GM12878 (cell line): Measurements from ENCODE around the gene MLXIP. TPM values are rescaled to one million over a fixed set of nuclear protein-coding genes. Genes with fewer than 3 reads are reported as not detected.

Source experiments
- ATAC-seq: fragments of 200-7000 bp; cut with Tn5 transposase; 3 replicates; pipeline ENCODE4 v1.9.1; 2020; ENCODE audit warnings: mild to moderate bottlenecking, moderate library complexity
- BruUV-seq: library from RNA; stranded (reverse); fragments of 400-500 nt; replicated peaks from 2 replicates; lab custom pipeline; 2021; lab: Mats Ljungman, UMichigan
- CTCF ChIA-PET: fragments of 300-600 bp; sonication (Branson Sonifier 250); formaldehyde crosslinking; extraction: SDS; loops from one replicate; lab custom pipeline; 2021; ENCODE audit warnings: inconsistent platforms; lab: Yijun Ruan, JAX
- POLR2A ChIA-PET: fragments of 350-600 bp; formaldehyde crosslinking; extraction: SDS; loops from one replicate; lab custom pipeline; 2021; ENCODE audit warnings: inconsistent platforms; lab: Charles Lee
- RAD21 ChIA-PET: fragments of 300-600 bp; sonication (Branson Sonifier 250); formaldehyde crosslinking; loops from one replicate; lab custom pipeline; 2023; ENCODE audit warnings: antibody characterized with exemption; ENCODE audit not compliant: unreplicated experiment; lab: Charles Lee
- SMC1A ChIA-PET: fragments of 300-600 bp; sonication (Branson Sonifier 250); formaldehyde crosslinking; loops from one replicate; lab custom pipeline; 2023; ENCODE audit not compliant: unreplicated experiment, uncharacterized antibody; lab: Charles Lee
- DNase-seq: peaks from one replicate; pipeline ENCODE4 v3.0.0-alpha.2; 2011; ENCODE audit warnings: low read depth, low spot score
- FAIRE-seq: peaks from 3 replicates; lab custom pipeline; 2011; peaks lifted over from hg19 to GRCh38; lab: Jason Lieb, UNC
- H2AFZ ChIP-seq: 2 replicates; pipeline ENCODE4 v1.6.0; 2011; ENCODE audit warnings: low read depth, low read length, control low read depth; ENCODE audit not compliant: control insufficient read depth
- H3K27ac ChIP-seq: 2 replicates; pipeline ENCODE4 v1.5.1; 2011; ENCODE audit warnings: control low read depth; ENCODE audit not compliant: control insufficient read depth, insufficient read depth
- H3K27me3 ChIP-seq, 2 experiments: replicated peaks in 1 of 2; 2 replicates each; pipeline versions ENCODE4 v1.6.0 to v1.6.1; 2011; ENCODE audit warnings: low read length in 1 of 2; ENCODE audit not compliant: control insufficient read depth in 2 of 2, insufficient read depth in 2 of 2
- H3K36me3 ChIP-seq, 2 experiments: 2 replicates each; pipeline ENCODE4 v1.5.1; 2011; ENCODE audit warnings: low read length in 1 of 2; ENCODE audit not compliant: control insufficient read depth in 2 of 2, insufficient read depth in 2 of 2
- H3K4me1 ChIP-seq: 2 replicates; pipeline ENCODE4 v1.6.1; 2011; ENCODE audit warnings: mild to moderate bottlenecking, low read length, moderate library complexity, mixed read lengths; ENCODE audit not compliant: control insufficient read depth, insufficient read depth
- H3K4me2 ChIP-seq: 2 replicates; pipeline ENCODE4 v1.6.0; 2011; ENCODE audit warnings: control low read depth; ENCODE audit not compliant: control insufficient read depth, insufficient read depth
- H3K4me3 ChIP-seq: fragments of 200-600 bp; sonication (generic); 2 replicates; pipeline ENCODE4 v1.5.1; 2016
- H3K79me2 ChIP-seq: 2 replicates; pipeline ENCODE4 v1.6.0; 2011; ENCODE audit warnings: low read length; ENCODE audit not compliant: control insufficient read depth, insufficient read depth
- H3K9ac ChIP-seq: 2 replicates; pipeline ENCODE4 v1.8.0; 2011; ENCODE audit warnings: low read length, control low read depth, mixed read lengths; ENCODE audit not compliant: control insufficient read depth, insufficient read depth
- H3K9me3 ChIP-seq: replicated peaks from 3 replicates; pipeline ENCODE4 v1.5.1; 2011; ENCODE audit warnings: mild to moderate bottlenecking, low read length; ENCODE audit not compliant: control insufficient read depth, insufficient read depth
- H4K20me1 ChIP-seq: 2 replicates; pipeline ENCODE4 v1.6.0; 2011; ENCODE audit not compliant: control insufficient read depth, insufficient read depth
- CBX5 ChIP-seq: sonication (generic); IDR thresholded peaks from 2 replicates; pipeline ENCODE4 v1.6.1; 2016; ENCODE audit warnings: low read depth, moderate library complexity, mild to moderate bottlenecking, inconsistent platforms
- EP300 ChIP-seq, 2 experiments: fragments of 150-350 bp in 1 of 2; IDR thresholded peaks; 2 replicates each; pipeline ENCODE4 v1.6.1; 2011 to 2012; ENCODE audit warnings: low read depth in 2 of 2, low read length in 2 of 2, borderline replicate concordance in 1 of 2, improper control_type of control experiment in 1 of 2, inconsistent platforms in 1 of 2; ENCODE audit not compliant: control insufficient read depth in 1 of 2
- GATAD2B ChIP-seq: fragments of 450-650 bp; conservative IDR thresholded peaks from 2 replicates; pipeline ENCODE4 v1.6.1; 2017; ENCODE audit warnings: low read depth, mild to moderate bottlenecking, moderate library complexity
- JUNB ChIP-seq: IDR thresholded peaks from 2 replicates; pipeline ENCODE4 v1.6.1; 2016; ENCODE audit warnings: antibody characterized with exemption, mild to moderate bottlenecking
- LARP7 ChIP-seq: fragments of 450-650 bp; IDR thresholded peaks from 2 replicates; pipeline ENCODE4 v1.6.1; 2017; ENCODE audit warnings: mild to moderate bottlenecking
- NBN ChIP-seq: fragments of 450-650 bp; IDR thresholded peaks from 2 replicates; pipeline ENCODE4 v1.6.1; 2016
- PAX5 ChIP-seq: IDR thresholded peaks from 2 replicates; pipeline ENCODE4 v1.6.1; 2011; ENCODE audit warnings: low read depth, low read length, borderline replicate concordance
- RAD21 ChIP-seq: IDR thresholded peaks from 2 replicates; pipeline ENCODE4 v1.6.1; 2011; ENCODE audit warnings: mild to moderate bottlenecking, low read depth, low read length, moderate library complexity; ENCODE audit not compliant: insufficient read depth
- WGBS: methylation state at CpG from one replicate; pipeline ENCODE4 v1.1.6; 2016; ENCODE audit warnings: low lambda C conversion rate; ENCODE audit not compliant: insufficient replicate concordance, insufficient coverage; ENCODE audit errors: missing lambda C conversion rate; 5-methylcytosine and 5-hydroxymethylcytosine counted together
- in situ Hi-C: fragments of 300-500 bp; cut with MboI; formaldehyde crosslinking; loops from 9 replicates; pipeline ENCODE4 v1.14.3; 2018; ENCODE audit warnings: mixed read lengths
- intact Hi-C: fragments of 100-400 bp; cut with micrococcal nuclease; formaldehyde crosslinking; loops from one replicate; pipeline ENCODE4 v1.14.2; 2022; ENCODE audit not compliant: unreplicated experiment
- polyA plus RNA-seq, 11 experiments: library from polyadenylated mRNA; depleted of rRNA in 4 of 11; unstranded in 6 of 11; stranded (reverse) in 5 of 11; fragments of >200 nt; fragmentation: Nextera tagmentation in 4 of 11; fragmentation: Illumina TruSeq in 1 of 11; extraction: Ambion mirVana in 4 of 11; extraction: Trizol in 1 of 11; gene quantifications; 1 replicate in 1 of 11; 2 replicates in 10 of 11; pipeline versions ENCODE4 v1.2.1 to v1.2.3, GENCODE V29; 2011 to 2016; ENCODE audit warnings: inconsistent platforms in 2 of 11, missing spikeins in 2 of 11, low read depth in 1 of 11
- total RNA-seq, 4 experiments: library from RNA; depleted of rRNA in 3 of 4; stranded (reverse); fragments of >200 nt in 3 of 4; fragmentation: Illumina TruSeq in 1 of 4; extraction: Trizol in 1 of 4; gene quantifications; 2 replicates each; pipeline versions ENCODE4 v1.2.1 to v1.2.3, GENCODE V29; 2013 to 2021
- TF ChIP-seq, protein P1 (sequence below): fragments of 450-650 bp; conservative IDR thresholded peaks from 2 replicates; pipeline ENCODE4 v1.6.1; 2017; ENCODE audit warnings: mild to moderate bottlenecking, moderate library complexity
- TF ChIP-seq, protein P2 (sequence below): fragments of 450-650 bp; IDR thresholded peaks from 2 replicates; pipeline ENCODE4 v1.6.1; 2017; ENCODE audit warnings: mild to moderate bottlenecking, moderate library complexity
- TF ChIP-seq, protein P3 (sequence below): fragments of 450-650 bp; formaldehyde crosslinking; IDR thresholded peaks from 2 replicates; pipeline ENCODE4 v1.5.0; 2022; ENCODE audit warnings: mild to moderate bottlenecking, missing genetic modification characterization

Gene MLXIP
- total and polyA plus RNA-seq, 10 of the 15 experiments (the other 5 are each of a cell fraction or from before 2014, with no cell fraction given) = 1.1 to 23.7 (median 7.0) TPM

DNA sequence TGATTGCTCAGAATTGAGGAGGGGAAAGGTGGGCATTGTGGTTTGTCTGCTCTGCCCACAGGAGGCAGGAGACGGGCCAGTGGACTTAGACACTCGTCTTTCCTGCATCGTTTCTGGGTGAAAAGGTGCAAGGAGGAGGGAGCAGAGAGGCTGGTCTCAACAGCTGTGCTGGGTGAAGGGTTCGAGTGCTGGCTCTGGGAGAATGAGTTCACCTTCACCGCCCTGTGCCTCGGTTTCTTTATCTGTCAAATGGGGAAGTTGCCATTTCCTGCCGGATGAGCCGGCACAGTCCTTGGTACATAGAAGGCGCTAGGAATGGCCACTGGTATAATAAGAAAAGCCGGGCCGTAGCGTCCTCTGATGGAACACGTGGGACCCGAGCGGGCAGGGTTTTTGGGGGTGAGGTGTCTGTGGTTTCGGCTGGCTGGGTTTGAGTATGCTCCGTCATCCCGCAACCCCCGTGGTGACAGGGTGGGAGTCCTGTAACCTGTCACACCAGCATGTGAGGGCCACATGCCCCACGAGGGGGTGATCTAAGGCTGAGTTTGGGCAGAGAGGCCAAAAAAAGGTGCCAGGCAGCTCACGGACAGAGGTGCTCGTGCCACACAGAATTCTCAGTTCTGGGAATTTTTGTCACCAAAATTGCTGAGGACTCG is 49.5 kb upstream of the MLXIP start:
- Histone ChIP-seq H3K27me3 (peaks cover 2 to 3% of the 10 kb centered on the region in 2 experiments; a peak in 1 of 4 replicates), H3K79me2 (no peaks in the 10 kb centered on the region), H3K9me3 (no peaks in the 10 kb centered on the region), H3K36me3 (no peaks in the 10 kb centered on the region; a peak in 1 of 4 replicates), H3K4me3 (no peak overlapping the region; the same call in 1 of the 2 replicates), H4K20me1 (no peaks in the 10 kb centered on the region; the same call in 1 of the 2 replicates), H3K27ac (no peak overlapping the region), H3K9ac (peak overlapping the region; percentile 16; the same call in 1 of the 2 replicates), H3K4me1 (peaks cover 37% of the 10 kb centered on the region), H3K4me2 (peak overlapping the region; percentile 87), H2AFZ (no peak overlapping the region)
- FAIRE-seq = peak; percentile 76
- ChIA-PET POLR2A (no interaction called here), SMC1A (interaction anchor here (1.0 to 1.6 kb wide), 3 partner anchors 38 to 235 kb away, joined by 4 to 5 read pairs (median 5); no protein-coding TSS in a partner anchor), RAD21 (interaction anchor here (1.4 to 4.2 kb wide), 2 partner anchors 38 to 111 kb away, joined by 8 to 22 read pairs; partner anchors contain the start of gene CFAP251), CTCF (interaction anchor here (0.6 to 1.4 kb wide), 7 partner anchors 37 to 1272 kb away, joined by 3 to 7 read pairs (median 3); partner anchors contain the start of gene CFAP251)
- peak; percentile 84 for ATAC-seq
- DNase-seq = peak; percentile 36
- in situ Hi-C loops = no loop called here
- no TSS peak for BruUV-seq
- 1% methylated on average over 23 of the region's 23 CpGs for WGBS
- intact Hi-C loops = loop anchor here (5.0 kb wide), 1 partner anchor 37 kb away; no protein-coding TSS in a partner anchor
- peak; percentile 33; the same call in 1 of the 2 replicates for TF ChIP-seq RAD21
- no peak for TF ChIP-seq CBX5
- TF ChIP-seq, protein P1, sequence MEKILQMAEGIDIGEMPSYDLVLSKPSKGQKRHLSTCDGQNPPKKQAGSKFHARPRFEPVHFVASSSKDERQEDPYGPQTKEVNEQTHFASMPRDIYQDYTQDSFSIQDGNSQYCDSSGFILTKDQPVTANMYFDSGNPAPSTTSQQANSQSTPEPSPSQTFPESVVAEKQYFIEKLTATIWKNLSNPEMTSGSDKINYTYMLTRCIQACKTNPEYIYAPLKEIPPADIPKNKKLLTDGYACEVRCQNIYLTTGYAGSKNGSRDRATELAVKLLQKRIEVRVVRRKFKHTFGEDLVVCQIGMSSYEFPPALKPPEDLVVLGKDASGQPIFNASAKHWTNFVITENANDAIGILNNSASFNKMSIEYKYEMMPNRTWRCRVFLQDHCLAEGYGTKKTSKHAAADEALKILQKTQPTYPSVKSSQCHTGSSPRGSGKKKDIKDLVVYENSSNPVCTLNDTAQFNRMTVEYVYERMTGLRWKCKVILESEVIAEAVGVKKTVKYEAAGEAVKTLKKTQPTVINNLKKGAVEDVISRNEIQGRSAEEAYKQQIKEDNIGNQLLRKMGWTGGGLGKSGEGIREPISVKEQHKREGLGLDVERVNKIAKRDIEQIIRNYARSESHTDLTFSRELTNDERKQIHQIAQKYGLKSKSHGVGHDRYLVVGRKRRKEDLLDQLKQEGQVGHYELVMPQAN = no peak
- 0 out of 4 replicates have a peak, but pooled peaks of 1 of the 2 experiments have one; percentile 23 for TF ChIP-seq EP300 (IDR thresholded peaks at IDR 0.05; ENCODE audit: borderline replicate concordance in 1 of 2, control insufficient read depth in 1 of 2, low read depth in 2 of 2, low read length in 2 of 2)
- 0 out of 2 replicates have a peak, but pooled peaks have one; percentile 26 for TF ChIP-seq LARP7
- TF ChIP-seq, protein P2, sequence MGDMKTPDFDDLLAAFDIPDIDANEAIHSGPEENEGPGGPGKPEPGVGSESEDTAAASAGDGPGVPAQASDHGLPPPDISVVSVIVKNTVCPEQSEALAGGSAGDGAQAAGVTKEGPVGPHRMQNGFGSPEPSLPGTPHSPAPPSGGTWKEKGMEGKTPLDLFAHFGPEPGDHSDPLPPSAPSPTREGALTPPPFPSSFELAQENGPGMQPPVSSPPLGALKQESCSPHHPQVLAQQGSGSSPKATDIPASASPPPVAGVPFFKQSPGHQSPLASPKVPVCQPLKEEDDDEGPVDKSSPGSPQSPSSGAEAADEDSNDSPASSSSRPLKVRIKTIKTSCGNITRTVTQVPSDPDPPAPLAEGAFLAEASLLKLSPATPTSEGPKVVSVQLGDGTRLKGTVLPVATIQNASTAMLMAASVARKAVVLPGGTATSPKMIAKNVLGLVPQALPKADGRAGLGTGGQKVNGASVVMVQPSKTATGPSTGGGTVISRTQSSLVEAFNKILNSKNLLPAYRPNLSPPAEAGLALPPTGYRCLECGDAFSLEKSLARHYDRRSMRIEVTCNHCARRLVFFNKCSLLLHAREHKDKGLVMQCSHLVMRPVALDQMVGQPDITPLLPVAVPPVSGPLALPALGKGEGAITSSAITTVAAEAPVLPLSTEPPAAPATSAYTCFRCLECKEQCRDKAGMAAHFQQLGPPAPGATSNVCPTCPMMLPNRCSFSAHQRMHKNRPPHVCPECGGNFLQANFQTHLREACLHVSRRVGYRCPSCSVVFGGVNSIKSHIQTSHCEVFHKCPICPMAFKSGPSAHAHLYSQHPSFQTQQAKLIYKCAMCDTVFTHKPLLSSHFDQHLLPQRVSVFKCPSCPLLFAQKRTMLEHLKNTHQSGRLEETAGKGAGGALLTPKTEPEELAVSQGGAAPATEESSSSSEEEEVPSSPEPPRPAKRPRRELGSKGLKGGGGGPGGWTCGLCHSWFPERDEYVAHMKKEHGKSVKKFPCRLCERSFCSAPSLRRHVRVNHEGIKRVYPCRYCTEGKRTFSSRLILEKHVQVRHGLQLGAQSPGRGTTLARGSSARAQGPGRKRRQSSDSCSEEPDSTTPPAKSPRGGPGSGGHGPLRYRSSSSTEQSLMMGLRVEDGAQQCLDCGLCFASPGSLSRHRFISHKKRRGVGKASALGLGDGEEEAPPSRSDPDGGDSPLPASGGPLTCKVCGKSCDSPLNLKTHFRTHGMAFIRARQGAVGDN = peak; percentile 65; the same call in 1 of the 2 replicates
- peak; percentile 61 for TF ChIP-seq JUNB
- TF ChIP-seq, protein P3, sequence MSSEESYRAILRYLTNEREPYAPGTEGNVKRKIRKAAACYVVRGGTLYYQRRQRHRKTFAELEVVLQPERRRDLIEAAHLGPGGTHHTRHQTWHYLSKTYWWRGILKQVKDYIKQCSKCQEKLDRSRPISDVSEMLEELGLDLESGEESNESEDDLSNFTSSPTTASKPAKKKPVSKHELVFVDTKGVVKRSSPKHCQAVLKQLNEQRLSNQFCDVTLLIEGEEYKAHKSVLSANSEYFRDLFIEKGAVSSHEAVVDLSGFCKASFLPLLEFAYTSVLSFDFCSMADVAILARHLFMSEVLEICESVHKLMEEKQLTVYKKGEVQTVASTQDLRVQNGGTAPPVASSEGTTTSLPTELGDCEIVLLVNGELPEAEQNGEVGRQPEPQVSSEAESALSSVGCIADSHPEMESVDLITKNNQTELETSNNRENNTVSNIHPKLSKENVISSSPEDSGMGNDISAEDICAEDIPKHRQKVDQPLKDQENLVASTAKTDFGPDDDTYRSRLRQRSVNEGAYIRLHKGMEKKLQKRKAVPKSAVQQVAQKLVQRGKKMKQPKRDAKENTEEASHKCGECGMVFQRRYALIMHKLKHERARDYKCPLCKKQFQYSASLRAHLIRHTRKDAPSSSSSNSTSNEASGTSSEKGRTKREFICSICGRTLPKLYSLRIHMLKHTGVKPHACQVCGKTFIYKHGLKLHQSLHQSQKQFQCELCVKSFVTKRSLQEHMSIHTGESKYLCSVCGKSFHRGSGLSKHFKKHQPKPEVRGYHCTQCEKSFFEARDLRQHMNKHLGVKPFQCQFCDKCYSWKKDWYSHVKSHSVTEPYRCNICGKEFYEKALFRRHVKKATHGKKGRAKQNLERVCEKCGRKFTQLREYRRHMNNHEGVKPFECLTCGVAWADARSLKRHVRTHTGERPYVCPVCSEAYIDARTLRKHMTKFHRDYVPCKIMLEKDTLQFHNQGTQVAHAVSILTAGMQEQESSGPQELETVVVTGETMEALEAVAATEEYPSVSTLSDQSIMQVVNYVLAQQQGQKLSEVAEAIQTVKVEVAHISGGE (CRISPR knock-in tag) = no peak
- TF ChIP-seq NBN = peak; percentile 45; the same call in 1 of the 2 replicates
- no peak for TF ChIP-seq GATAD2B
- peak; percentile 94 for TF ChIP-seq PAX5
